ENCODE results near the gene WDFY2.

WDFY2 gene

GRCh38 chr13:51707461-51707860 lies 123.2 kb downstream of the WDFY2 start:
- H3K4me3 ChIP-seq (ENCODE audit: low read depth, low read length): no peak overlapping the region
- H3K4me1 ChIP-seq (ENCODE audit: control insufficient read depth, insufficient read depth, low read length): no peaks in the 10 kb centered on the region
- no peaks in the 10 kb centered on the region for H3K27me3 ChIP-seq (ENCODE audit: control insufficient read depth, insufficient read depth, low read length)
- no peaks in the 10 kb centered on the region for H3K9me3 ChIP-seq (ENCODE audit: control insufficient read depth, insufficient read depth, low read length)
- H3K9ac ChIP-seq (ENCODE audit: low read depth, low read length): no peak overlapping the region
- no peaks in the 10 kb centered on the region for H3K36me3 ChIP-seq (ENCODE audit: control insufficient read depth, insufficient read depth, low read length)

DNA sequence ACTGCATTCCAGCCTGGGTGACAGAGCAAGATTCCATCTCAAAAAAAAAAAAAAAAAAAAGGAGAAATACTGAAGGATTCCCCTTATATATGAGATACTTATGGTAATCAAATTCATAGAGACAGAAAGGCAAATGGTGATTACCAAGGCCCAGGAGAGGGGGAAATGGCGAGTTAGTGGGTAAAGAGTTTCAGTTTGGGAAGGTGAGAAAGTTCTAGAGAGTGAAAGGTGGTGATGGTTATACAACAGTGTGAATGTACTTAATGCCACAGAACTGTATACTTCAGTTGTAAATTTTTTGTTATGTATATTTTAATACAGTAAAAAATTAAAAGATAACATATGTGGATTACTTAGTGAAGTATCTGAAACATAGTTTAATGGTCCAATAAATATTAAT lies 129.5 kb downstream of the WDFY2 start:
- H3K27me3 ChIP-seq (ENCODE audit: control insufficient read depth, insufficient read depth, low read length): no peaks in the 10 kb centered on the region
- no peaks in the 10 kb centered on the region for H3K4me1 ChIP-seq (ENCODE audit: control insufficient read depth, insufficient read depth, low read length)
- H3K36me3 ChIP-seq (ENCODE audit: control insufficient read depth, insufficient read depth, low read length): no peaks in the 10 kb centered on the region
- no peak overlapping the region for H3K4me3 ChIP-seq (ENCODE audit: low read depth, low read length)
- no peak overlapping the region for H3K9ac ChIP-seq (ENCODE audit: low read depth, low read length)
- no peaks in the 10 kb centered on the region for H3K9me3 ChIP-seq (ENCODE audit: control insufficient read depth, insufficient read depth, low read length)

- Histone ChIP-seq H3K4me1 (ENCODE audit: control insufficient read depth, insufficient read depth, low read length) (no peaks in the 10 kb centered on the region), H3K9me3 (ENCODE audit: control insufficient read depth, insufficient read depth, low read length) (no peaks in the 10 kb centered on the region), H3K36me3 (ENCODE audit: control insufficient read depth, insufficient read depth, low read length) (no peaks in the 10 kb centered on the region), H3K9ac (ENCODE audit: low read depth, low read length) (no peak overlapping the region), H3K27me3 (ENCODE audit: control insufficient read depth, insufficient read depth, low read length) (no peaks in the 10 kb centered on the region), H3K4me3 (ENCODE audit: low read depth, low read length) (no peak overlapping the region)
These were observed 130.5 kb downstream of the WDFY2 start for GRCh38 chr13:51714663-51715168.

DNA sequence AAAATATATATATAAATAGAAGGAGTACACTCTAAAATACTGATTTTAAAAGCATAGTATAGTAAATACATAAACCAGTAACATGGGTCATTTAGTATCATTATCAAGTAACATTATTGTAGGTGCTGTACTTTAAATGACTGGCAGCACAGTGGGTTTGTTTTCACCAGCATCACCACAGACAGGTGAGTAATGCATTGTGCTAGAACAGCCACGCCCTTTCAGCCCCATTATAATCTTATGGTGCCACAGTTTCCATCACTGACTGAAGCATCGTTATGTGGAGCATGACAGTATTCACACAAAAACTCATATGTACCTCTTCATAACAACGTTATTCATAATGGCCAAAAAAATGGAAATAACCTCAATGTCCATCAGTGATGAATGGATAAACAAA lies 131.4 kb downstream of the WDFY2 start:
- no peaks in the 10 kb centered on the region for H3K4me1 ChIP-seq (ENCODE audit: control insufficient read depth, insufficient read depth, low read length)
- no peak overlapping the region for H3K9ac ChIP-seq (ENCODE audit: low read depth, low read length)
- H3K27me3 ChIP-seq (ENCODE audit: control insufficient read depth, insufficient read depth, low read length): no peaks in the 10 kb centered on the region
- no peak overlapping the region for H3K4me3 ChIP-seq (ENCODE audit: low read depth, low read length)
- H3K36me3 ChIP-seq (ENCODE audit: control insufficient read depth, insufficient read depth, low read length): no peaks in the 10 kb centered on the region
- no peaks in the 10 kb centered on the region for H3K9me3 ChIP-seq (ENCODE audit: control insufficient read depth, insufficient read depth, low read length)

GRCh38 chr13:51717786-51718398 lies 133.6 kb downstream of the WDFY2 start:
- no peaks in the 10 kb centered on the region for H3K9me3 ChIP-seq (ENCODE audit: control insufficient read depth, insufficient read depth, low read length)
- H3K4me3 ChIP-seq (ENCODE audit: low read depth, low read length): no peak overlapping the region
- H3K9ac ChIP-seq (ENCODE audit: low read depth, low read length): no peak overlapping the region
- no peaks in the 10 kb centered on the region for H3K36me3 ChIP-seq (ENCODE audit: control insufficient read depth, insufficient read depth, low read length)
- no peaks in the 10 kb centered on the region for H3K4me1 ChIP-seq (ENCODE audit: control insufficient read depth, insufficient read depth, low read length)
- no peaks in the 10 kb centered on the region for H3K27me3 ChIP-seq (ENCODE audit: control insufficient read depth, insufficient read depth, low read length)

DNA sequence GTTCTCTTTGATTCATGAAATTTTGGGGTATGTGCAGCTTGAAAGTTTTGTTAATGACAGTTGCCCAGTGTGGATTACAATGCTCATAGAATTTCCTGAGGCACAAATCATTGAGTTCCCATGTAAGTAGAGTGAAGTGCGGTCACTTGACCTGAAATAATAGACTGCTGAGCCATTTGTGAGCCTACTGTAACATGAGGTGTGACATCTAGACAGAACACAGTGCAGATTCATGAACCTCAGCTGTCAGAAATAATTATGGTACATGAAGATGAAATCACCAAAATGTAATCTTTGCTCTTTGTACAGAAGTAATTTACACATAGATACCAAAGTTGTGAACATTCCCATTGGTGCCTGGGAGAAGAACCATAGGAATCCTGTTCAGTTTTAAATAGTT lies 135.1 kb downstream of the WDFY2 start:
- H3K4me3 ChIP-seq (ENCODE audit: low read depth, low read length): no peak overlapping the region
- no peak overlapping the region for H3K9ac ChIP-seq (ENCODE audit: low read depth, low read length)
- H3K4me1 ChIP-seq (ENCODE audit: control insufficient read depth, insufficient read depth, low read length): no peaks in the 10 kb centered on the region
- no peaks in the 10 kb centered on the region for H3K27me3 ChIP-seq (ENCODE audit: control insufficient read depth, insufficient read depth, low read length)
- no peaks in the 10 kb centered on the region for H3K36me3 ChIP-seq (ENCODE audit: control insufficient read depth, insufficient read depth, low read length)
- no peaks in the 10 kb centered on the region for H3K9me3 ChIP-seq (ENCODE audit: control insufficient read depth, insufficient read depth, low read length)

- H3K4me3 ChIP-seq (ENCODE audit: low read depth, low read length): no peak overlapping the region
- H3K9me3 ChIP-seq (ENCODE audit: control insufficient read depth, insufficient read depth, low read length): no peaks in the 10 kb centered on the region
- no peaks in the 10 kb centered on the region for H3K36me3 ChIP-seq (ENCODE audit: control insufficient read depth, insufficient read depth, low read length)
- H3K27me3 ChIP-seq (ENCODE audit: control insufficient read depth, insufficient read depth, low read length): no peaks in the 10 kb centered on the region
- H3K9ac ChIP-seq (ENCODE audit: low read depth, low read length): no peak overlapping the region
- H3K4me1 ChIP-seq (ENCODE audit: control insufficient read depth, insufficient read depth, low read length): no peaks in the 10 kb centered on the region
These were observed 137.2 kb downstream of the WDFY2 start for GRCh38 chr13:51721496-51721895.

DNA sequence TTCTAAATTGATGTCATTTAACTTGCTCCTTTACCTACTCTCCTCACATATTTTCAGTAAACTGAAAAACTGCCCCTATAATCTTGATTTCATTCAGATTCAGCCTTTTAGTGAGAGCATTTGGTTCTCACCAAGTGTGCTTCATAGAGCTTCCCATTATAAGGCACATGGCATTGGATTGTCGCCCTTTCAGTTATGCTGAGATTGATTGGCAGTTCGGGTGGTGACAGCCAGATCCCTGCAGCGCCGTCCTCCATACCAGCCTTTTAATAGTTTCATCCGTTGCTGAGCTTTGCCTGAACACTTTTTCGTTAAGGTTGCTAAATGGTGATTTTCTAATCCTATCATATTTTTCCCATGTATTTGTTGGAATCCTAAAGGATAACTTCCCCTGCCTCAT lies 139.3 kb downstream of the WDFY2 start:
- Histone ChIP-seq H3K4me1 (ENCODE audit: control insufficient read depth, insufficient read depth, low read length) (no peaks in the 10 kb centered on the region), H3K36me3 (ENCODE audit: control insufficient read depth, insufficient read depth, low read length) (no peaks in the 10 kb centered on the region), H3K27me3 (ENCODE audit: control insufficient read depth, insufficient read depth, low read length) (no peaks in the 10 kb centered on the region), H3K9ac (ENCODE audit: low read depth, low read length) (no peak overlapping the region), H3K4me3 (ENCODE audit: low read depth, low read length) (no peak overlapping the region), H3K9me3 (ENCODE audit: control insufficient read depth, insufficient read depth, low read length) (no peaks in the 10 kb centered on the region)

DNA sequence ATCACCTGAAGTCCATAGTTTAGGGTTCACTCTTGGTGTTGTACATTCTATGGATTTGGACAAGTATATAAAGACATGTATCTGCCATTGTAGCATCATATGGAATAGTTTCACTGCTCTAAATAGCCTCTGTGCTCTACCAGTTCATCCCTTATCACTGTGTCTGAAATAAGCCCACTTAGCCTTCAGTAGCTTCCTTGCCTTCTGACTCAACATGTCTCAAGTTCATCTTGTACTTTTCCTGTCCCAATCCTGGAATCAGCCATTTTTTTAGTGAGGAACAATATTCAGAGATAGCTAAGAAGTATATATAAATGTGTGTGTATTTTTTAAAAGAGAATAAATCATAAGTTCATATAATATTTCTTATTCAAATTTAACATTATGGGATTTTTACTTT lies 140.5 kb downstream of the WDFY2 start:
- Histone ChIP-seq H3K36me3 (ENCODE audit: control insufficient read depth, insufficient read depth, low read length) (peaks cover 3% of the 10 kb centered on the region), H3K4me3 (ENCODE audit: low read depth, low read length) (no peak overlapping the region), H3K9ac (ENCODE audit: low read depth, low read length) (no peak overlapping the region), H3K27me3 (ENCODE audit: control insufficient read depth, insufficient read depth, low read length) (no peaks in the 10 kb centered on the region), H3K4me1 (ENCODE audit: control insufficient read depth, insufficient read depth, low read length) (no peaks in the 10 kb centered on the region), H3K9me3 (ENCODE audit: control insufficient read depth, insufficient read depth, low read length) (no peaks in the 10 kb centered on the region)

GRCh38 chr13:51726446-51727193 lies 142.4 kb downstream of the WDFY2 start:
- Histone ChIP-seq H3K9ac (ENCODE audit: low read depth, low read length) (no peak overlapping the region), H3K4me1 (ENCODE audit: control insufficient read depth, insufficient read depth, low read length) (no peaks in the 10 kb centered on the region), H3K27me3 (ENCODE audit: control insufficient read depth, insufficient read depth, low read length) (no peaks in the 10 kb centered on the region), H3K9me3 (ENCODE audit: control insufficient read depth, insufficient read depth, low read length) (no peaks in the 10 kb centered on the region), H3K4me3 (ENCODE audit: low read depth, low read length) (no peak overlapping the region), H3K36me3 (ENCODE audit: control insufficient read depth, insufficient read depth, low read length) (peaks cover 3% of the 10 kb centered on the region)

DNA sequence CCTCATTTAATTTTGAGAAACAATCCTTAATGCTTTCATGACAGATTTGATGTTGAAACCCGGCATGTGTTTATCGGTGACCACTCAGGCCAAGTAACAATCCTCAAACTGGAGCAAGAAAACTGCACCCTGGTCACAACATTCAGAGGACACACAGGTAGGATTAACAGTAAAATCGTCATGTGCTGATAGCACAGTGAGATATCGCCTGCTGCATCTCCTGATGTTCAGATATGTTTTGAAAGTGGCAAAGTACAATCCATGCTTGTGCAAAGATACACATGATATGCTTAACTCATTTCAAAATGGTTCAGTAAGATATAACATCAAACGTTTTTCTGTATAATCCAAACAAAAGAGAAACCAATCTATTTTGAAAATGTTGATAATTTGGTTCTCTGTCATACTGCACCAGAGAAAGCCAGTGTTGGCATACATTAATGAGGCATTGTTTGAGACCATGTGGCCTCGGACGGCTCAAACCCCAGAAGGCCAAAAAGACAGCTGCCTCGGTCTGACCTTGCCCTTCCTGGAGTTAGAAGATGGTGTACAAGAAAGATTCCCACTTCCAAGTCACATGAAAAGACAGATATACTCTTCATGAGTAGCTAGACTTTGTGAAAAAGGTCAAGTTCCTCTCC lies 143.5 kb downstream of the WDFY2 start:
- Histone ChIP-seq H3K9ac (ENCODE audit: low read depth, low read length) (no peak overlapping the region), H3K9me3 (ENCODE audit: control insufficient read depth, insufficient read depth, low read length) (no peaks in the 10 kb centered on the region), H3K4me3 (ENCODE audit: low read depth, low read length) (no peak overlapping the region), H3K36me3 (ENCODE audit: control insufficient read depth, insufficient read depth, low read length) (peaks cover 3% of the 10 kb centered on the region), H3K4me1 (ENCODE audit: control insufficient read depth, insufficient read depth, low read length) (no peaks in the 10 kb centered on the region), H3K27me3 (ENCODE audit: control insufficient read depth, insufficient read depth, low read length) (no peaks in the 10 kb centered on the region)

GRCh38 chr13:51728275-51728673 lies 144.0 kb downstream of the WDFY2 start:
- Histone ChIP-seq H3K4me3 (ENCODE audit: low read depth, low read length) (no peak overlapping the region), H3K4me1 (ENCODE audit: control insufficient read depth, insufficient read depth, low read length) (no peaks in the 10 kb centered on the region)

More at GRCh38 chr13:51728275-51728673, 144.0 kb downstream of the WDFY2 start:
- no peaks in the 10 kb centered on the region for H3K27me3 ChIP-seq (ENCODE audit: control insufficient read depth, insufficient read depth, low read length)
- peaks cover 3% of the 10 kb centered on the region for H3K36me3 ChIP-seq (ENCODE audit: control insufficient read depth, insufficient read depth, low read length)
- H3K9me3 ChIP-seq (ENCODE audit: control insufficient read depth, insufficient read depth, low read length): no peaks in the 10 kb centered on the region
- H3K9ac ChIP-seq (ENCODE audit: low read depth, low read length): no peak overlapping the region
